Measurements from ENCODE around the gene KAZN. TPM values are rescaled to one million over a fixed set of nuclear protein-coding genes. Genes with fewer than 3 reads are reported as not detected.

KAZN gene
- total RNA-seq, 1 donor from 2014 or later, result 7.9 TPM

GRCh38 chr1:14946684-14947238 is 348.3 kb downstream of the KAZN start:
- H3K4me1 Mint-ChIP-seq (ENCODE audit: low read depth, unreplicated experiment), result peaks cover 48% of the 10 kb centered on the region
- H3K4me3 Mint-ChIP-seq (ENCODE audit: unreplicated experiment), result no peak overlapping the region
- H3K27me3 Mint-ChIP-seq (ENCODE audit: unreplicated experiment), result peaks cover 10% of the 10 kb centered on the region
- no peaks in the 10 kb centered on the region for H3K36me3 Mint-ChIP-seq (ENCODE audit: unreplicated experiment)
- no peak for TF ChIP-seq CTCF (IDR thresholded peaks at IDR 0.05; ENCODE audit: partially characterized antibody, unreplicated experiment)
- DNase-seq, result no peak
- peak overlapping the region; percentile 59 for H3K27ac Mint-ChIP-seq (ENCODE audit: unreplicated experiment)
- H3K9me3 Mint-ChIP-seq (ENCODE audit: unreplicated experiment), result peaks cover 8% of the 10 kb centered on the region

- Mint-ChIP-seq H3K27ac (ENCODE audit: unreplicated experiment) (no peak overlapping the region), H3K27me3 (ENCODE audit: unreplicated experiment) (peaks cover 10% of the 10 kb centered on the region), H3K4me1 (ENCODE audit: low read depth, unreplicated experiment) (peaks cover 44% of the 10 kb centered on the region), H3K9me3 (ENCODE audit: unreplicated experiment) (peaks cover 6% of the 10 kb centered on the region), H3K36me3 (ENCODE audit: unreplicated experiment) (no peaks in the 10 kb centered on the region), H3K4me3 (ENCODE audit: unreplicated experiment) (no peak overlapping the region)
- no peak for TF ChIP-seq CTCF (IDR thresholded peaks at IDR 0.05; ENCODE audit: partially characterized antibody, unreplicated experiment)
- no peak for DNase-seq
Observed at GRCh38 chr1:14947421-14947820, 348.9 kb downstream of the KAZN start.

GRCh38 chr1:14948112-14948652 is 349.7 kb downstream of the KAZN start:
- Mint-ChIP-seq H3K27ac (ENCODE audit: unreplicated experiment) (no peak overlapping the region), H3K4me1 (ENCODE audit: low read depth, unreplicated experiment) (peaks cover 37% of the 10 kb centered on the region)
- TF ChIP-seq CTCF (IDR thresholded peaks at IDR 0.05; ENCODE audit: partially characterized antibody, unreplicated experiment), result no peak

GRCh38 chr1:14949270-14949835 is 350.9 kb downstream of the KAZN start:
- H3K36me3 Mint-ChIP-seq (ENCODE audit: unreplicated experiment), result no peaks in the 10 kb centered on the region
- no peak for TF ChIP-seq CTCF (IDR thresholded peaks at IDR 0.05; ENCODE audit: partially characterized antibody, unreplicated experiment)
- H3K27me3 Mint-ChIP-seq (ENCODE audit: unreplicated experiment), result peaks cover 4% of the 10 kb centered on the region
- H3K9me3 Mint-ChIP-seq (ENCODE audit: unreplicated experiment), result peaks cover 4% of the 10 kb centered on the region
- H3K4me3 Mint-ChIP-seq (ENCODE audit: unreplicated experiment), result no peak overlapping the region
- H3K4me1 Mint-ChIP-seq (ENCODE audit: low read depth, unreplicated experiment), result peaks cover 31% of the 10 kb centered on the region
- H3K27ac Mint-ChIP-seq (ENCODE audit: unreplicated experiment), result no peak overlapping the region
- no peak for DNase-seq

More at GRCh38 chr1:14948112-14948652, 349.7 kb downstream of the KAZN start:
- H3K4me3 Mint-ChIP-seq (ENCODE audit: unreplicated experiment), result no peak overlapping the region
- no peaks in the 10 kb centered on the region for H3K36me3 Mint-ChIP-seq (ENCODE audit: unreplicated experiment)
- DNase-seq, result no peak
- H3K9me3 Mint-ChIP-seq (ENCODE audit: unreplicated experiment), result peaks cover 4% of the 10 kb centered on the region
- peaks cover 6% of the 10 kb centered on the region for H3K27me3 Mint-ChIP-seq (ENCODE audit: unreplicated experiment)
